K562 (cell line): Measurements from ENCODE around the gene C1QC. TPM values are rescaled to one million over a fixed set of nuclear protein-coding genes. Genes with fewer than 3 reads are reported as not detected.

Experiments used
- HNRNPH1 ChIP-seq: fragments of 200-400 bp; formaldehyde crosslinking; optimal IDR thresholded peaks from 2 replicates; pipeline ENCODE3; 2017; ENCODE audit warnings: low read depth, mild to moderate bottlenecking, low read length, moderate library complexity
- IFI16 ChIP-seq: fragments of 250-450 bp; sonication (Bioruptor Pico); IDR thresholded peaks from 2 replicates; pipeline ENCODE4 v2.1.2; 2022; ENCODE audit warnings: mild to moderate bottlenecking, inconsistent platforms
- KDM5B ChIP-seq: fragments of 200-600 bp; sonication (generic); IDR thresholded peaks from 2 replicates; pipeline ENCODE4 v1.6.1; 2012; ENCODE audit warnings: low read depth, mild to moderate bottlenecking, moderate library complexity, low read length, control low read depth, inconsistent platforms; ENCODE audit not compliant: insufficient replicate concordance
- SOX6 ChIP-seq: fragments of 450-650 bp; IDR thresholded peaks from 2 replicates; pipeline ENCODE4 v1.6.1; 2014; ENCODE audit warnings: mild to moderate bottlenecking
- TBL1XR1 ChIP-seq, 2 experiments: IDR thresholded peaks; 2 replicates each; pipeline ENCODE4 v1.6.1; 2012; ENCODE audit warnings: improper control_type of control experiment in 2 of 2, low read length in 2 of 2, mild to moderate bottlenecking in 1 of 2
- TCF7 ChIP-seq: sonication (generic); IDR thresholded peaks from 2 replicates; pipeline ENCODE4 v1.6.1; 2016; ENCODE audit warnings: antibody characterized with exemption, borderline replicate concordance
- ZNF12 ChIP-seq: sonication (generic); formaldehyde crosslinking; IDR thresholded peaks from 2 replicates; pipeline ENCODE4 v1.4.0; 2020; ENCODE audit warnings: mild to moderate bottlenecking, missing genetic modification reagents
- ZNF644 ChIP-seq: fragments of 200-800 bp; sonication (Bioruptor generic); IDR thresholded peaks from 2 replicates; pipeline ENCODE4 v1.6.1; 2016; ENCODE audit warnings: low read depth, missing genetic modification characterization, missing compliant biosample characterization
- ZNF766 ChIP-seq: fragments of 200-800 bp; sonication (Bioruptor generic); conservative IDR thresholded peaks from 2 replicates; pipeline ENCODE4 v1.6.1; 2016; ENCODE audit warnings: missing genetic modification characterization, missing compliant biosample characterization
- polyA plus RNA-seq, 8 experiments: library from polyadenylated mRNA; depleted of rRNA in 4 of 8; stranded (reverse) in 5 of 8; unstranded in 3 of 8; fragments of >200 nt; fragmentation: Nextera tagmentation in 2 of 8; fragmentation: Illumina TruSeq in 1 of 8; extraction: Ambion mirVana in 2 of 8; extraction: Trizol in 1 of 8; gene quantifications; 2 replicates each; pipeline versions ENCODE4 v1.2.1 to v1.2.3, GENCODE V29; 2011 to 2014; ENCODE audit warnings: inconsistent platforms in 1 of 8, missing spikeins in 1 of 8
- total RNA-seq, 7 experiments: library from RNA; depleted of rRNA in 6 of 7; stranded (reverse); fragments of >200 nt in 6 of 7; fragmentation: Illumina TruSeq in 2 of 7; extraction: Trizol in 2 of 7; gene quantifications; 2 replicates each; pipeline versions ENCODE4 v1.2.1 to v1.2.3, GENCODE V29; 2011 to 2021; ENCODE audit warnings: low replicate concordance in 1 of 7
- TF ChIP-seq, protein P1 (sequence below): fragments of 150-350 bp; IDR thresholded peaks from 2 replicates; pipeline ENCODE4 v1.6.1; 2014; ENCODE audit warnings: low read depth, mild to moderate bottlenecking, low read length, borderline replicate concordance
- TF ChIP-seq, protein P2 (sequence below): sonication (generic); formaldehyde crosslinking; IDR thresholded peaks from 2 replicates; pipeline ENCODE4 v1.8.0; 2022; ENCODE audit warnings: mild to moderate bottlenecking, missing genetic modification reagents, borderline replicate concordance

Gene C1QC
- total and polyA plus RNA-seq, 9 of the 15 experiments (the other 6 are each of a cell fraction or from before 2014, with no cell fraction given): 0.69 TPM; not detected in 8

- TF ChIP-seq, protein P1, sequence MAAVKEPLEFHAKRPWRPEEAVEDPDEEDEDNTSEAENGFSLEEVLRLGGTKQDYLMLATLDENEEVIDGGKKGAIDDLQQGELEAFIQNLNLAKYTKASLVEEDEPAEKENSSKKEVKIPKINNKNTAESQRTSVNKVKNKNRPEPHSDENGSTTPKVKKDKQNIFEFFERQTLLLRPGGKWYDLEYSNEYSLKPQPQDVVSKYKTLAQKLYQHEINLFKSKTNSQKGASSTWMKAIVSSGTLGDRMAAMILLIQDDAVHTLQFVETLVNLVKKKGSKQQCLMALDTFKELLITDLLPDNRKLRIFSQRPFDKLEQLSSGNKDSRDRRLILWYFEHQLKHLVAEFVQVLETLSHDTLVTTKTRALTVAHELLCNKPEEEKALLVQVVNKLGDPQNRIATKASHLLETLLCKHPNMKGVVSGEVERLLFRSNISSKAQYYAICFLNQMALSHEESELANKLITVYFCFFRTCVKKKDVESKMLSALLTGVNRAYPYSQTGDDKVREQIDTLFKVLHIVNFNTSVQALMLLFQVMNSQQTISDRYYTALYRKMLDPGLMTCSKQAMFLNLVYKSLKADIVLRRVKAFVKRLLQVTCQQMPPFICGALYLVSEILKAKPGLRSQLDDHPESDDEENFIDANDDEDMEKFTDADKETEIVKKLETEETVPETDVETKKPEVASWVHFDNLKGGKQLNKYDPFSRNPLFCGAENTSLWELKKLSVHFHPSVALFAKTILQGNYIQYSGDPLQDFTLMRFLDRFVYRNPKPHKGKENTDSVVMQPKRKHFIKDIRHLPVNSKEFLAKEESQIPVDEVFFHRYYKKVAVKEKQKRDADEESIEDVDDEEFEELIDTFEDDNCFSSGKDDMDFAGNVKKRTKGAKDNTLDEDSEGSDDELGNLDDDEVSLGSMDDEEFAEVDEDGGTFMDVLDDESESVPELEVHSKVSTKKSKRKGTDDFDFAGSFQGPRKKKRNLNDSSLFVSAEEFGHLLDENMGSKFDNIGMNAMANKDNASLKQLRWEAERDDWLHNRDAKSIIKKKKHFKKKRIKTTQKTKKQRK: no peak
- TF ChIP-seq TCF7 (no peak), ZNF12 (no peak), HNRNPH1 (no peak), ZNF766 (CRISPR knock-in tag) (no peak), SOX6 (no peak), KDM5B (no peak), TBL1XR1 (IDR thresholded peaks at IDR 0.05; ENCODE audit: low read length in 2 of 2) (no peak), IFI16 (CRISPR knock-in tag) (no peak), ZNF644 (tag) (no peak)
- TF ChIP-seq, protein P2, sequence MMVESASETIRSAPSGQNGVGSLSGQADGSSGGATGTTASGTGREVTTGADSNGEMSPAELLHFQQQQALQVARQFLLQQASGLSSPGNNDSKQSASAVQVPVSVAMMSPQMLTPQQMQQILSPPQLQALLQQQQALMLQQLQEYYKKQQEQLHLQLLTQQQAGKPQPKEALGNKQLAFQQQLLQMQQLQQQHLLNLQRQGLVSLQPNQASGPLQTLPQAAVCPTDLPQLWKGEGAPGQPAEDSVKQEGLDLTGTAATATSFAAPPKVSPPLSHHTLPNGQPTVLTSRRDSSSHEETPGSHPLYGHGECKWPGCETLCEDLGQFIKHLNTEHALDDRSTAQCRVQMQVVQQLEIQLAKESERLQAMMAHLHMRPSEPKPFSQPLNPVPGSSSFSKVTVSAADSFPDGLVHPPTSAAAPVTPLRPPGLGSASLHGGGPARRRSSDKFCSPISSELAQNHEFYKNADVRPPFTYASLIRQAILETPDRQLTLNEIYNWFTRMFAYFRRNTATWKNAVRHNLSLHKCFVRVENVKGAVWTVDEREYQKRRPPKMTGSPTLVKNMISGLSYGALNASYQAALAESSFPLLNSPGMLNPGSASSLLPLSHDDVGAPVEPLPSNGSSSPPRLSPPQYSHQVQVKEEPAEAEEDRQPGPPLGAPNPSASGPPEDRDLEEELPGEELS (CRISPR knock-in tag): no peak
Observed at GRCh38 chr1:22654692-22655091, 11.3 kb downstream of the C1QC start (continued).
